H9 (cell line): ENCODE measurements around the gene EEF2K. TPM values are rescaled to one million over a fixed set of nuclear protein-coding genes. Genes with fewer than 3 reads are reported as not detected.

Experiments
- DNase-seq: peaks from one replicate; pipeline ENCODE4 v3.0.0-alpha.2; 2017
- H2AFZ ChIP-seq: one replicate; pipeline ENCODE4 v1.6.1; 2013; ENCODE audit warnings: mild to moderate bottlenecking, low read length, control low read depth, moderate library complexity
- H2AK5ac ChIP-seq: 2 replicates; pipeline ENCODE4 v1.6.1; 2013; ENCODE audit warnings: low read length, control low read depth, mixed read lengths; ENCODE audit not compliant: insufficient read length
- H2BK120ac ChIP-seq: one replicate; pipeline ENCODE4 v1.6.1; 2013; ENCODE audit warnings: low read depth, mild to moderate bottlenecking, low read length, control low read depth, inconsistent platforms; ENCODE audit not compliant: poor library complexity, severe bottlenecking
- H2BK12ac ChIP-seq: 2 replicates; pipeline ENCODE4 v1.6.1; 2013; ENCODE audit warnings: low read length, control low read depth, mixed read lengths, low read depth; ENCODE audit not compliant: insufficient read length
- H2BK15ac ChIP-seq: 2 replicates; pipeline ENCODE4 v1.6.1; 2013; ENCODE audit warnings: low read depth, low read length, control low read depth
- H2BK20ac ChIP-seq: one replicate; pipeline ENCODE4 v1.6.1; 2013; ENCODE audit warnings: low read depth, mild to moderate bottlenecking, low read length, control low read depth, inconsistent platforms; ENCODE audit not compliant: poor library complexity, severe bottlenecking
- H2BK5ac ChIP-seq: 2 replicates; pipeline ENCODE4 v1.6.1; 2013; ENCODE audit warnings: low read length, control low read depth, mixed read lengths; ENCODE audit not compliant: insufficient read length
- H3K14ac ChIP-seq: 2 replicates; pipeline ENCODE4 v1.6.1; 2013; ENCODE audit warnings: low read length, control low read depth; ENCODE audit not compliant: insufficient read depth
- H3K18ac ChIP-seq: 2 replicates; pipeline ENCODE4 v1.6.1; 2013; ENCODE audit warnings: low read depth, mild to moderate bottlenecking, mixed read lengths, low read length, control low read depth; ENCODE audit not compliant: insufficient read length
- H3K23ac ChIP-seq: 2 replicates; pipeline ENCODE4 v1.6.1; 2013; ENCODE audit warnings: low read length, control low read depth, mixed read lengths, low read depth; ENCODE audit not compliant: insufficient read length
- H3K23me2 ChIP-seq: 2 replicates; pipeline ENCODE4 v1.6.1; 2013; ENCODE audit warnings: low read depth, mild to moderate bottlenecking, mixed read lengths, low read length, control low read depth; ENCODE audit not compliant: insufficient read length, poor library complexity, severe bottlenecking
- H3K27ac ChIP-seq: 2 replicates; pipeline ENCODE4 v1.5.1; 2013; ENCODE audit warnings: low read length, control low read depth, mixed read lengths, low read depth; ENCODE audit not compliant: insufficient read length
- H3K27me3 ChIP-seq: 2 replicates; pipeline ENCODE4 v1.6.1; 2013; ENCODE audit warnings: low read length, control low read depth, inconsistent platforms; ENCODE audit not compliant: insufficient read depth
- H3K4ac ChIP-seq: 2 replicates; pipeline ENCODE4 v1.6.1; 2013; ENCODE audit warnings: low read depth, mild to moderate bottlenecking, control low read depth, inconsistent platforms, low read length, moderate library complexity
- H3K4me1 ChIP-seq: 2 replicates; pipeline ENCODE4 v1.6.1; 2013; ENCODE audit warnings: low read length, control low read depth, inconsistent platforms; ENCODE audit not compliant: insufficient read depth
- H3K4me2 ChIP-seq: 2 replicates; pipeline ENCODE4 v1.6.1; 2013; ENCODE audit warnings: low read length, control low read depth, mixed read lengths; ENCODE audit not compliant: insufficient read length, insufficient read depth
- H3K56ac ChIP-seq: 2 replicates; pipeline ENCODE4 v1.6.1; 2013; ENCODE audit warnings: low read depth, mild to moderate bottlenecking, mixed read lengths, low read length, control low read depth; ENCODE audit not compliant: insufficient read length
- H3K79me1 ChIP-seq: 2 replicates; pipeline ENCODE4 v1.6.1; 2013; ENCODE audit warnings: low read depth, mild to moderate bottlenecking, moderate library complexity, low read length, control low read depth, inconsistent platforms; ENCODE audit not compliant: insufficient read depth, poor library complexity, severe bottlenecking
- H3K79me2 ChIP-seq: 2 replicates; pipeline ENCODE4 v1.6.1; 2013; ENCODE audit warnings: low read length, control low read depth, inconsistent platforms; ENCODE audit not compliant: insufficient read depth
- H3K9ac ChIP-seq: 2 replicates; pipeline ENCODE4 v1.6.1; 2013; ENCODE audit warnings: low read length, control low read depth, mixed read lengths; ENCODE audit not compliant: insufficient read length; ENCODE audit errors: extremely low read depth
- H3K9me3 ChIP-seq: one replicate; pipeline ENCODE4 v1.6.1; 2013; ENCODE audit warnings: low read depth, low read length, inconsistent platforms; ENCODE audit not compliant: control insufficient read depth
- H3T11ph ChIP-seq: one replicate; pipeline ENCODE4 v1.6.1; 2013; ENCODE audit warnings: mild to moderate bottlenecking, low read length, control low read depth, inconsistent platforms
- H4K20me1 ChIP-seq: one replicate; pipeline ENCODE4 v1.6.1; 2013; ENCODE audit not compliant: control insufficient read depth, insufficient read length, insufficient read depth
- H4K5ac ChIP-seq: 2 replicates; pipeline ENCODE4 v1.6.1; 2013; ENCODE audit warnings: low read depth, mild to moderate bottlenecking, mixed read lengths, low read length, control low read depth; ENCODE audit not compliant: insufficient read length
- H4K8ac ChIP-seq: replicated peaks from 2 replicates; pipeline ENCODE4 v1.6.1; 2013; ENCODE audit warnings: low read length, control low read depth, mixed read lengths, low read depth; ENCODE audit not compliant: insufficient read length
- H4K91ac ChIP-seq: 2 replicates; pipeline ENCODE4 v1.6.1; 2013; ENCODE audit warnings: low read depth, mild to moderate bottlenecking, moderate library complexity, mixed read lengths, low read length, control low read depth; ENCODE audit not compliant: insufficient read length
- H3K27ac Mint-ChIP-seq, 3 experiments: 2 replicates in 2 of 3; 3 replicates in 1 of 3; pipeline ENCODE4 v1.8.0; 2020 to 2021; ENCODE audit warnings: mixed read lengths in 3 of 3, mild to moderate bottlenecking in 1 of 3, moderate library complexity in 1 of 3
- H3K27me3 Mint-ChIP-seq: 2 replicates; pipeline ENCODE4 v1.8.0; 2021; ENCODE audit warnings: low read depth, mild to moderate bottlenecking, moderate library complexity, mixed read lengths
- H3K36me3 Mint-ChIP-seq, 3 experiments: 2 replicates in 2 of 3; 3 replicates in 1 of 3; pipeline ENCODE4 v1.8.0; 2020 to 2021; ENCODE audit warnings: low read depth in 3 of 3, mixed read lengths in 3 of 3; ENCODE audit not compliant: insufficient read depth in 1 of 3
- H3K4me1 Mint-ChIP-seq, 2 experiments: 2 replicates each; pipeline ENCODE4 v1.8.0; 2020; ENCODE audit warnings: mixed read lengths in 2 of 2
- H3K4me3 Mint-ChIP-seq, 2 experiments: 2 replicates in 1 of 2; 3 replicates in 1 of 2; pipeline ENCODE4 v1.8.0; 2020 to 2021; ENCODE audit warnings: mild to moderate bottlenecking in 2 of 2, mixed read lengths in 2 of 2, moderate library complexity in 1 of 2
- H3K9me3 Mint-ChIP-seq, 2 experiments: 2 replicates in 1 of 2; 3 replicates in 1 of 2; pipeline ENCODE4 v1.8.0; 2020; ENCODE audit warnings: mild to moderate bottlenecking in 2 of 2, mixed read lengths in 2 of 2, moderate library complexity in 1 of 2
- CTCF ChIP-seq: fragments of 200-600 bp; sonication (generic); conservative IDR thresholded peaks from 3 replicates; pipeline ENCODE4 v1.8.0; 2021; ENCODE audit warnings: antibody characterized with exemption, mild to moderate bottlenecking
- WGBS: extraction: QIAGEN DNeasy Blood & Tissue Kit; methylation state at CpG from one replicate; pipeline ENCODE4 v1.1.7; 2013; ENCODE audit warnings: missing lambda C conversion rate, low lambda C conversion rate, mixed read lengths; ENCODE audit not compliant: insufficient read length; ENCODE audit errors: extremely low coverage; 5-methylcytosine and 5-hydroxymethylcytosine counted together
- total RNA-seq: library from RNA; stranded (reverse); gene quantifications from 2 replicates; pipeline ENCODE4 v1.2.1, GENCODE V29; 2021

EEF2K gene
- total RNA-seq, 1 experiment from 2014 or later = 20.7 TPM

- Histone ChIP-seq H3K9me3 (no peaks in the 10 kb centered on the region), H3K79me2 (no peaks in the 10 kb centered on the region), H3K79me1 (no peaks in the 10 kb centered on the region), H3K27me3 (no peaks in the 10 kb centered on the region), H3K9ac (no peak overlapping the region), H2BK15ac (no peak overlapping the region), H2BK5ac (no peak overlapping the region), H4K91ac (no peak overlapping the region), H3K56ac (no peak overlapping the region), H3K23me2 (no peaks in the 10 kb centered on the region), H2BK120ac (no peak overlapping the region), H4K5ac (no peak overlapping the region), H3T11ph (no peak overlapping the region), H3K23ac (no peak overlapping the region), H2BK20ac (no peak overlapping the region), H4K8ac (no peak overlapping the region), H3K4me1 (no peaks in the 10 kb centered on the region), H2AK5ac (no peak overlapping the region), H3K18ac (no peak overlapping the region), H2AFZ (no peak overlapping the region), H3K4ac (no peak overlapping the region), H3K27ac (no peak overlapping the region), H3K14ac (no peak overlapping the region), H2BK12ac (no peak overlapping the region), H4K20me1 (no peaks in the 10 kb centered on the region), H3K4me2 (no peak overlapping the region)
- WGBS = no CpG with 5 or more reads among the region's 19 CpGs
- no peaks in the 10 kb centered on the region for H3K27me3 Mint-ChIP-seq
- H3K4me3 Mint-ChIP-seq = no peak overlapping the region
- H3K9me3 Mint-ChIP-seq = no peaks in the 10 kb centered on the region
- peaks cover 9 to 31% (median 19%) of the 10 kb centered on the region in 3 experiments; a peak in 6 of 7 replicates for H3K36me3 Mint-ChIP-seq
- DNase-seq = no peak
- H3K27ac Mint-ChIP-seq = no peak overlapping the region
- H3K4me1 Mint-ChIP-seq = no peaks in the 10 kb centered on the region
- TF ChIP-seq CTCF = no peak
Measured at GRCh38 chr16:22266546-22266945, 60.5 kb downstream of the EEF2K start.
